BLaER1 treated with 17β-estradiol and CSF1 and Interleukin-3, amounts not matched to agents 10 nM and 100 nM (cell line): ENCODE results near the gene SERGEF.

Experiments
- H3K27ac ChIP-seq, 11 experiments: shearing (Covaris generic); formaldehyde crosslinking; 2 replicates each; pipeline ENCODE4 v1.8.1; 2022
- H3K27me3 ChIP-seq, 11 experiments: shearing (Covaris generic); formaldehyde crosslinking; 2 replicates each; pipeline ENCODE4 v1.8.1; 2022
- H3K36me3 ChIP-seq, 11 experiments: shearing (Covaris generic); formaldehyde crosslinking; 2 replicates each; pipeline ENCODE4 v1.8.1; 2022
- H3K4me1 ChIP-seq, 10 experiments: shearing (Covaris generic); formaldehyde crosslinking; 2 replicates each; pipeline ENCODE4 v1.8.1; 2022
- H3K4me2 ChIP-seq, 11 experiments: shearing (Covaris generic); formaldehyde crosslinking; 2 replicates each; pipeline ENCODE4 v1.8.1; 2022
- H3K4me3 ChIP-seq, 10 experiments: shearing (Covaris generic); formaldehyde crosslinking; 2 replicates each; pipeline ENCODE4 v1.8.1; 2022
- H3K9ac ChIP-seq, 11 experiments: shearing (Covaris generic); formaldehyde crosslinking; 2 replicates each; pipeline ENCODE4 v1.8.1; 2022
- H3K9me3 ChIP-seq, 11 experiments: shearing (Covaris generic); formaldehyde crosslinking; replicated peaks in 1 of 11; 2 replicates each; pipeline ENCODE4 v1.8.1; 2022
- H4K20me1 ChIP-seq, 11 experiments: shearing (Covaris generic); formaldehyde crosslinking; 2 replicates each; pipeline ENCODE4 v1.8.1; 2022
- Cebpa-rat ChIP-seq, 11 experiments: shearing (Covaris generic); IDR thresholded peaks; 2 replicates each; pipeline ENCODE4 v1.8.1; 2022

The SERGEF gene

DNA sequence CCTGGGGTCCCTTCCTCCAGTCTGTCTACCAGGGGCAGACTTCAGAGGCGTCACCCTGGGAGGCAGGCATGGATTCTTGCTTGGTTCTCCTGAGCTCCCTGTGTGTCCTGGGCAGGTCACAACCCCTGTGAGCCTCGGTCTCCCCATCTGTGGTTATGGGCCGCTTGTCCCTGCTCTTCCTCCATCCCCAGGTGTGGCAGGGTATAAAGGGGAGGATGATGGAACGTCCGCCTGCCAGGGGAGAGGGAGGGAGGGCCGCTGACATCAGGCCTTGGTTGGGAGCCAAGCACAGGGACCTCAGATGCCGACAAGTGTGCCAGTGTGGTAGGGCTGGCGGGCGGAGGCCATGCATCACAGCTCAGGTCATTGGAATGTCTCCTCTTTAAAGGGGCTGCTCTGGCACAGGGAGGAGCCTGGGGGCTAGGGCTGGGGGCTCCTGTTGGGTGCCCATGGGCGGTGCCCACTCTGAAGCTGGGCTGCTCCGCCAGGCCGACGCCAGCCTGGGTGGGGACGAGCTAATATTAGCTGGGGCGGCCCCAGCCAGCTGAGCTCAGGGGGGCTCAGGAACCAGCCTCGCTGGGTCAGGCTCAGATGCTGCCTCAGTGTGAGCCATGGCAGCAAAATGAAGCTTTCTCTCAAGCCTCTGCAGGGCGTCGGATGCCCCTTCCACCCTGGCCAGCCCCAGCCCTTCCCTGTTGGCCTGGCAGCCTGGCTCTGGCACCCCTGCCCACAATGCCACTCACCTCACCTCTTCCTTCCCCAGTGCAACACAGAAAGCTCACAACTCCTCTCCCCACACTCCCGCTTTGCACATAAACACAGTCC is 265.5 kb downstream of the SERGEF start:
- H3K4me2 ChIP-seq, result no peak overlapping the region
- H3K4me3 ChIP-seq, result no peak overlapping the region
- H3K27me3 ChIP-seq, result no peaks in the 10 kb centered on the region
- TF ChIP-seq Cebpa-rat (IDR thresholded peaks at IDR 0.05), result no peak
- H3K4me1 ChIP-seq, result peaks cover 0 to 30% (median 12%) of the 10 kb centered on the region in 10 experiments; a peak in 17 of 20 replicates
- H3K9ac ChIP-seq, result no peak overlapping the region
- H4K20me1 ChIP-seq, result peaks cover 0 to 26% (median 0%) of the 10 kb centered on the region in 11 experiments; a peak in 2 of 22 replicates
- H3K9me3 ChIP-seq, result no peaks in the 10 kb centered on the region
- no peak overlapping the region for H3K27ac ChIP-seq
- H3K36me3 ChIP-seq, result no peaks in the 10 kb centered on the region

DNA sequence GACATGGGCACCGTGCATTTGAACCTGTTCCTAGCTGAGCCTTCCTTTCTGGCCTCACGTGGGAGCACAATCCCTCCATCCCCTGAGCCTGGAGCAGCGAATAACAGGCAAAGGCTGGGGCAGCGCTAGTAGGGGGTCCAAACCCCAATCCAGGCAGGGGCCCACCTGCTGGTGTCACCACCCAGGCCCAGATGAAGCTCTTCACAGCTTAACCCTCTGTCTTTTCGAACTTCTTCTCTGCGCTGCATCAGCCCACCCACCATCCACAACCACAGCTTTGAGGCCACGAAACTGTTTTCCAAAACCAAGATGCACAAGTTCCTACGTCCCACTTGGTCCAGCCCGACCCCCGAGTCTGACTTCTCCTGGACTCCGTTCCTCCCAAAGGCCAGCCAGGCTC is 266.8 kb downstream of the SERGEF start:
- H3K9me3 ChIP-seq, result no peaks in the 10 kb centered on the region
- no peak overlapping the region for H3K27ac ChIP-seq
- H4K20me1 ChIP-seq, result peaks cover 0 to 30% (median 0%) of the 10 kb centered on the region in 11 experiments; a peak in 3 of 22 replicates
- no peak overlapping the region for H3K9ac ChIP-seq
- peaks cover 0 to 18% (median 0%) of the 10 kb centered on the region in 10 experiments; a peak in 9 of 20 replicates for H3K4me1 ChIP-seq
- no peaks in the 10 kb centered on the region for H3K27me3 ChIP-seq
- no peaks in the 10 kb centered on the region for H3K36me3 ChIP-seq
- H3K4me3 ChIP-seq, result no peak overlapping the region
- TF ChIP-seq Cebpa-rat (IDR thresholded peaks at IDR 0.05), result no peak
- H3K4me2 ChIP-seq, result no peak overlapping the region

GRCh38 chr11:17745023-17745772 is 267.6 kb downstream of the SERGEF start:
- Histone ChIP-seq H3K4me2 (no peak overlapping the region), H3K4me1 (peaks cover 0 to 11% (median 0%) of the 10 kb centered on the region in 10 experiments; a peak in 7 of 20 replicates), H3K9me3 (no peaks in the 10 kb centered on the region), H3K9ac (no peak overlapping the region), H4K20me1 (peaks cover 0 to 38% (median 0%) of the 10 kb centered on the region in 11 experiments; a peak in 4 of 22 replicates), H3K27ac (no peak overlapping the region), H3K4me3 (no peak overlapping the region), H3K36me3 (no peaks in the 10 kb centered on the region), H3K27me3 (no peaks in the 10 kb centered on the region)
- no peak for TF ChIP-seq Cebpa-rat (IDR thresholded peaks at IDR 0.05)

GRCh38 chr11:17744151-17744940 is 268.5 kb downstream of the SERGEF start:
- Histone ChIP-seq H3K4me3 (no peak overlapping the region), H3K4me2 (no peak overlapping the region), H3K27ac (no peak overlapping the region), H3K4me1 (peaks cover 0 to 3% (median 0%) of the 10 kb centered on the region in 10 experiments; a peak in 4 of 20 replicates), H4K20me1 (peaks cover 0 to 41% (median 0%) of the 10 kb centered on the region in 11 experiments; a peak in 4 of 22 replicates), H3K9me3 (no peaks in the 10 kb centered on the region), H3K36me3 (no peaks in the 10 kb centered on the region), H3K27me3 (no peaks in the 10 kb centered on the region), H3K9ac (no peak overlapping the region)
- TF ChIP-seq Cebpa-rat (IDR thresholded peaks at IDR 0.05), result no peak

- Histone ChIP-seq H3K4me1 (peaks cover 0 to 7% (median 3%) of the 10 kb centered on the region in 10 experiments; a peak in 17 of 20 replicates), H3K4me2 (no peak overlapping the region), H3K9ac (no peak overlapping the region), H3K9me3 (no peaks in the 10 kb centered on the region), H3K27me3 (peaks cover 0 to 3% (median 0%) of the 10 kb centered on the region in 11 experiments; a peak in 1 of 22 replicates), H3K27ac (no peak overlapping the region), H3K36me3 (no peaks in the 10 kb centered on the region), H4K20me1 (peaks cover 0 to 45% (median 0%) of the 10 kb centered on the region in 11 experiments; a peak in 4 of 22 replicates), H3K4me3 (no peak overlapping the region)
- TF ChIP-seq Cebpa-rat (IDR thresholded peaks at IDR 0.05), result no peak
Measured at GRCh38 chr11:17743808-17744119, 269.1 kb downstream of the SERGEF start.

DNA sequence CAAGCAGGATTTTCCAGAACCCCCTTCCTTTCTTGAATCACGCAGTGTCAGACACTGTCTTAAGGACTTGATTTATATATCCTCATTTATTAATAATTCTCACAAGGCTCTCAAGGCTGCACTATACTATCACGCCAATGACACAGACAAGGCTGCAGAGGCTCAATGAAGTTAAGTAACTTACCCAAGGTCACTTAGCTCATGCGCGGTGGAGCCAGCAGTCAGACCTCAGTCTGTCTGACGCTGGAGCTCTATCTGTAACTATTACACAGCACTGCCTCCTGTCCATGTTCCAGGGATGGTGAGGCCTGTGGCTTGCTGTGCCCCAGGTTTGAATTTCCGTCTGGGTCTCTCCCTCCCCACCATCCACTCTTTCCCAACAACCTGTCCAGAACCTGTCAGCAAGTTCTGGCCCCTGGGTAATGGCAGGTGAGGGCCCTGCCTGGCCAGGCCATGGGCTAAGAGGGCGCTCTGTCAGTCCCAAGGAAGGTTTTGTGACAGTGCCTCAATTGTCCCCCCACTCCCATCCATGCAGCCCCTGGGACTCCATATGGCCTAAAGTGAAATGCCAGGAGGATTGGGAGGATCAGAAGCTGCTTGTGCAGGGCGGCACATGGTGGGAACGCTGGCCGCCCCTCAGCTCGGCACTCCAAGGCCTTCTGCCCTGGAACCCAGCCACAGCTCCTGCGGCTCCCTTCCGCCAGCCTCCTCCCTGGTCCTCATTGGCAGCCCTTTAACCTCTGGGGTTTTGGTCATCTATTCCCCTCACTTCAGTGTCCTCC is 269.6 kb downstream of the SERGEF start:
- no peak overlapping the region for H3K9ac ChIP-seq
- peaks cover 0 to 8% (median 0%) of the 10 kb centered on the region in 11 experiments; a peak in 1 of 22 replicates for H3K27me3 ChIP-seq
- peaks cover 0 to 49% (median 0%) of the 10 kb centered on the region in 11 experiments; a peak in 5 of 22 replicates for H4K20me1 ChIP-seq
- no peaks in the 10 kb centered on the region for H3K9me3 ChIP-seq
- peaks cover 0 to 13% (median 9%) of the 10 kb centered on the region in 10 experiments; a peak in 17 of 20 replicates for H3K4me1 ChIP-seq
- TF ChIP-seq Cebpa-rat (IDR thresholded peaks at IDR 0.05), result no peak
- no peaks in the 10 kb centered on the region for H3K36me3 ChIP-seq
- no peak overlapping the region for H3K27ac ChIP-seq
- H3K4me3 ChIP-seq, result no peak overlapping the region
- no peak overlapping the region for H3K4me2 ChIP-seq

DNA sequence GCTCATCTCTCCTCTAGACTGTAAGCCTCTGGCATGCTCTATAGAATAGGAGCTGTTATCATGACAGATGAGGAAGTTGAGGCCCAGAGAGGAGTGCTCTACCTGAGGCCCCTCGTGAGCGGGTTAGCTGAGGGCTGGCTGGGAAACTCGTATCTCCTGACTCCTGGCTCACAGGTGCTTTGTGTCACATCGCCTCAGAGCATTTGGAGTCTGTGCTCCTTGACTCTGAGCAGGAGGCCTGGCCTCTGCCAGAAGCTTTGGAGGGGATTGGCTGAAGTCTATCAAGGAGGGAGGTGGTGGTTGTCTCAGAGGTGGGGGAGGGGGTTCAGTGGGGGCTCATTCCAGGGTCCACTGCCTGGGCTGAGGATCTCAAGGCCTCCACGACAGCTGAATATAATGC is 270.8 kb downstream of the SERGEF start:
- Histone ChIP-seq H3K27me3 (peaks cover 0 to 8% (median 0%) of the 10 kb centered on the region in 11 experiments; a peak in 1 of 22 replicates), H3K4me3 (no peak overlapping the region), H3K36me3 (no peaks in the 10 kb centered on the region), H3K9me3 (no peaks in the 10 kb centered on the region), H3K27ac (no peak overlapping the region), H3K4me2 (no peak overlapping the region), H3K4me1 (peaks cover 7 to 25% (median 21%) of the 10 kb centered on the region in 10 experiments; a peak in 19 of 20 replicates), H3K9ac (no peak overlapping the region), H4K20me1 (peaks cover 0 to 46% (median 2%) of the 10 kb centered on the region in 11 experiments; a peak in 10 of 22 replicates)
- no peak for TF ChIP-seq Cebpa-rat (IDR thresholded peaks at IDR 0.05)

DNA sequence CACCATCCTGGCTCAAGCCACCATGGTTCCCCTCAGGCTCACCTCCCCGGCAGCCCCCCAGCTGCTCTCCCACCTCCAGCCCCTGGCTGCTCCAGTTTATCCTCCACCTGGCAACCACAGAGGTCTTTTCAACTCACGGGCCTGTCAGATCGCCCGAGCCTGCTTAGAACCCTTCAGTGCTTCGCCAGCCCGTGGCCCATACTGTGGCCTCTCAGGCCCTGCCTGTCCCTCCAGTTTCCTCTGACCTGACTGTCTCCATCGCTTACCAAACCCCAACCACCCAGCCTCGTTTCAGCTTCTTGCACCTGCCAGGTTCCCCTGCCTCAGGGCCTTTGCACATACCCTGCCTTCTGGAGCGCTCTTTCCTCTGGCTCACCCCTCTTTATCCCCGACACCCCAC is 271.4 kb downstream of the SERGEF start:
- Histone ChIP-seq H3K4me2 (no peak overlapping the region), H3K27me3 (peaks cover 0 to 8% (median 0%) of the 10 kb centered on the region in 11 experiments; a peak in 1 of 22 replicates), H3K36me3 (no peaks in the 10 kb centered on the region), H3K4me1 (peaks cover 7 to 28% (median 25%) of the 10 kb centered on the region in 10 experiments; a peak in 19 of 20 replicates), H3K27ac (no peak overlapping the region), H3K4me3 (no peak overlapping the region), H3K9me3 (no peaks in the 10 kb centered on the region; a peak in 1 of 22 replicates), H4K20me1 (peaks cover 0 to 52% (median 7%) of the 10 kb centered on the region in 11 experiments; a peak in 10 of 22 replicates), H3K9ac (no peak overlapping the region)
- no peak for TF ChIP-seq Cebpa-rat (IDR thresholded peaks at IDR 0.05)
